GM12878 (cell line): ENCODE measurements around the gene ZNF672. TPM values are rescaled to one million over a fixed set of nuclear protein-coding genes. Genes with fewer than 3 reads are reported as not detected.

Experiments used
- CBFB ChIP-seq: IDR thresholded peaks from 2 replicates; pipeline ENCODE4 v1.6.1; 2016; ENCODE audit warnings: antibody characterized with exemption, low read depth
- GABPA ChIP-seq: IDR thresholded peaks from 2 replicates; pipeline ENCODE4 v1.6.1; 2014; ENCODE audit warnings: antibody characterized with exemption, low read depth, mild to moderate bottlenecking, inconsistent platforms
- IKZF2 ChIP-seq, 2 experiments: fragments of 450-650 bp; IDR thresholded peaks; 2 replicates each; pipeline ENCODE4 v1.6.1; 2017; ENCODE audit warnings: mild to moderate bottlenecking in 2 of 2, moderate library complexity in 2 of 2
- NBN ChIP-seq: fragments of 450-650 bp; IDR thresholded peaks from 2 replicates; pipeline ENCODE4 v1.6.1; 2016
- POLR2AphosphoS5 ChIP-seq: IDR thresholded peaks from 2 replicates; pipeline ENCODE4 v1.6.1; 2011; ENCODE audit warnings: mild to moderate bottlenecking, low read length, inconsistent platforms
- SIN3A ChIP-seq: IDR thresholded peaks from 2 replicates; pipeline ENCODE4 v1.6.1; 2012; ENCODE audit warnings: low read depth, low read length, improper control_type of control experiment
- SMAD5 ChIP-seq: IDR thresholded peaks from 2 replicates; pipeline ENCODE4 v1.6.1; 2016; ENCODE audit warnings: antibody characterized with exemption, low read depth
- SMARCA5 ChIP-seq: fragments of 450-650 bp; IDR thresholded peaks from 2 replicates; pipeline ENCODE4 v1.6.1; 2017; ENCODE audit warnings: mild to moderate bottlenecking
- TCF12 ChIP-seq: IDR thresholded peaks from 2 replicates; pipeline ENCODE4 v1.6.1; 2011; ENCODE audit warnings: low read depth, mild to moderate bottlenecking, low read length
- polyA plus RNA-seq, 11 experiments: library from polyadenylated mRNA; depleted of rRNA in 4 of 11; unstranded in 6 of 11; stranded (reverse) in 5 of 11; fragments of >200 nt; fragmentation: Nextera tagmentation in 4 of 11; fragmentation: Illumina TruSeq in 1 of 11; extraction: Ambion mirVana in 4 of 11; extraction: Trizol in 1 of 11; gene quantifications; 1 replicate in 1 of 11; 2 replicates in 10 of 11; pipeline versions ENCODE4 v1.2.1 to v1.2.3, GENCODE V29; 2011 to 2016; ENCODE audit warnings: inconsistent platforms in 2 of 11, missing spikeins in 2 of 11, low read depth in 1 of 11
- total RNA-seq, 4 experiments: library from RNA; depleted of rRNA in 3 of 4; stranded (reverse); fragments of >200 nt in 3 of 4; fragmentation: Illumina TruSeq in 1 of 4; extraction: Trizol in 1 of 4; gene quantifications; 2 replicates each; pipeline versions ENCODE4 v1.2.1 to v1.2.3, GENCODE V29; 2013 to 2021
- TF ChIP-seq, protein P1 (sequence below): fragments of 450-650 bp; IDR thresholded peaks from 2 replicates; pipeline ENCODE4 v1.6.1; 2017; ENCODE audit warnings: mild to moderate bottlenecking, low read depth, inconsistent platforms; ENCODE audit not compliant: poor library complexity, severe bottlenecking

ZNF672 gene
- total and polyA plus RNA-seq, 10 of the 15 experiments (the other 5 are each of a cell fraction or from before 2014, with no cell fraction given) = 2.9 to 51.3 (median 39.8) TPM

DNA sequence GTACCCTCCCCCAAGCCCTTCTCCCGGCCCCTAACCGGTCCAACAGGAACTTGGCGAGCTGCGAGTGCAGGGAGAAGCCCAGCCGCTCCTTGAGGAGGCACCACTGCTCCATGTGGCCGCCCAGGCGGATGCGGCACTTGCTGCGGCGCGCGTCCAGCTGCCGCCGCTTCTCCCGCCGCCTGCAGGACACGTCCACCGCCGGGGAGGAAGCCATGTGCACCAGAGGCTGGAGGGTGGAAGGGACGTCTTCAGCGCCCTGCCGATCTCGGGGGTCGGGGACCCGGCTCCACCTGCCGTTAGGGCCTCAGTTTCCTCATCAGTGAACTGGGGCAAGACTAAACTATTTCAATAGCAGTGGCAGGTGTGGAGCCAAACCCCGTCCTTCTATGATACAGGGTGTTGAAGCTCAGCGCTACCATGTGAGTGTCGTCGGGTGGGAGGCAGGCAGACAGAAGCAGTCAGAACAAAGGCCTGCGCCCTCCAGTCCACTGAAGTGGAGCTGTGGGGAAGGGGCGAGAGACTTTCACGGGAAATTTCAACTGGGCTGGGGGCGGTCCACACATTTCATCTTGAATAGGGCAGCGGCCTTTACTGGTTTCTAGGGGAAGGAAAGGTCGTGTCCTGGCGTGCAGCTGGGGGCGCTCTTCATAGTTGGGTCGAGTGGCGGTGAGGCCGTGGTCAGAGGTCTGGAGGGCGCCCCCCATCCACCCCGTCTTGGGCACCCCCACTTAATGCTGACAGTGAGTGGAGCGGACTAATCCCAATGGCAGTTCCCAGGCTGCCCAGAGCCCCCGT lies 20.3 kb downstream of the ZNF672 start (continued):
- TF ChIP-seq CBFB (no peak), NBN (peak; percentile 80; the same call in 1 of the 2 replicates), SMARCA5 (peak; percentile 92), GABPA (no peak), SMAD5 (no peak), IKZF2 (IDR thresholded peaks at IDR 0.05) (peak in 1 of 2 experiments; percentile 6; a peak in 1 of 4 replicates), SIN3A (peak; percentile 14), POLR2AphosphoS5 (peak; percentile 57; the same call in 1 of the 2 replicates), TCF12 (peak; percentile 12; the same call in 1 of the 2 replicates)
- TF ChIP-seq, protein P1, sequence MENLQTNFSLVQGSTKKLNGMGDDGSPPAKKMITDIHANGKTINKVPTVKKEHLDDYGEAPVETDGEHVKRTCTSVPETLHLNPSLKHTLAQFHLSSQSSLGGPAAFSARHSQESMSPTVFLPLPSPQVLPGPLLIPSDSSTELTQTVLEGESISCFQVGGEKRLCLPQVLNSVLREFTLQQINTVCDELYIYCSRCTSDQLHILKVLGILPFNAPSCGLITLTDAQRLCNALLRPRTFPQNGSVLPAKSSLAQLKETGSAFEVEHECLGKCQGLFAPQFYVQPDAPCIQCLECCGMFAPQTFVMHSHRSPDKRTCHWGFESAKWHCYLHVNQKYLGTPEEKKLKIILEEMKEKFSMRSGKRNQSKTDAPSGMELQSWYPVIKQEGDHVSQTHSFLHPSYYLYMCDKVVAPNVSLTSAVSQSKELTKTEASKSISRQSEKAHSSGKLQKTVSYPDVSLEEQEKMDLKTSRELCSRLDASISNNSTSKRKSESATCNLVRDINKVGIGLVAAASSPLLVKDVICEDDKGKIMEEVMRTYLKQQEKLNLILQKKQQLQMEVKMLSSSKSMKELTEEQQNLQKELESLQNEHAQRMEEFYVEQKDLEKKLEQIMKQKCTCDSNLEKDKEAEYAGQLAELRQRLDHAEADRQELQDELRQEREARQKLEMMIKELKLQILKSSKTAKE = peak; percentile 39
- TF ChIP-seq, all 136 proteins: peak for 24
